H9 (cell line): ENCODE data around the gene RALGAPB. TPM values are rescaled to one million over a fixed set of nuclear protein-coding genes. Genes with fewer than 3 reads are reported as not detected.

Source experiments
- DNase-seq: peaks from one replicate; pipeline ENCODE4 v3.0.0-alpha.2; 2017
- H2AFZ ChIP-seq: one replicate; pipeline ENCODE4 v1.6.1; 2013; ENCODE audit warnings: mild to moderate bottlenecking, low read length, control low read depth, moderate library complexity
- H2AK5ac ChIP-seq: 2 replicates; pipeline ENCODE4 v1.6.1; 2013; ENCODE audit warnings: low read length, control low read depth, mixed read lengths; ENCODE audit not compliant: insufficient read length
- H2BK120ac ChIP-seq: one replicate; pipeline ENCODE4 v1.6.1; 2013; ENCODE audit warnings: low read depth, mild to moderate bottlenecking, low read length, control low read depth, inconsistent platforms; ENCODE audit not compliant: poor library complexity, severe bottlenecking
- H2BK12ac ChIP-seq: 2 replicates; pipeline ENCODE4 v1.6.1; 2013; ENCODE audit warnings: low read length, control low read depth, mixed read lengths, low read depth; ENCODE audit not compliant: insufficient read length
- H2BK15ac ChIP-seq: 2 replicates; pipeline ENCODE4 v1.6.1; 2013; ENCODE audit warnings: low read depth, low read length, control low read depth
- H2BK20ac ChIP-seq: one replicate; pipeline ENCODE4 v1.6.1; 2013; ENCODE audit warnings: low read depth, mild to moderate bottlenecking, low read length, control low read depth, inconsistent platforms; ENCODE audit not compliant: poor library complexity, severe bottlenecking
- H2BK5ac ChIP-seq: 2 replicates; pipeline ENCODE4 v1.6.1; 2013; ENCODE audit warnings: low read length, control low read depth, mixed read lengths; ENCODE audit not compliant: insufficient read length
- H3K14ac ChIP-seq: 2 replicates; pipeline ENCODE4 v1.6.1; 2013; ENCODE audit warnings: low read length, control low read depth; ENCODE audit not compliant: insufficient read depth
- H3K18ac ChIP-seq: 2 replicates; pipeline ENCODE4 v1.6.1; 2013; ENCODE audit warnings: low read depth, mild to moderate bottlenecking, mixed read lengths, low read length, control low read depth; ENCODE audit not compliant: insufficient read length
- H3K23ac ChIP-seq: 2 replicates; pipeline ENCODE4 v1.6.1; 2013; ENCODE audit warnings: low read length, control low read depth, mixed read lengths, low read depth; ENCODE audit not compliant: insufficient read length
- H3K23me2 ChIP-seq: 2 replicates; pipeline ENCODE4 v1.6.1; 2013; ENCODE audit warnings: low read depth, mild to moderate bottlenecking, mixed read lengths, low read length, control low read depth; ENCODE audit not compliant: insufficient read length, poor library complexity, severe bottlenecking
- H3K27ac ChIP-seq: 2 replicates; pipeline ENCODE4 v1.5.1; 2013; ENCODE audit warnings: low read length, control low read depth, mixed read lengths, low read depth; ENCODE audit not compliant: insufficient read length
- H3K27me3 ChIP-seq: 2 replicates; pipeline ENCODE4 v1.6.1; 2013; ENCODE audit warnings: low read length, control low read depth, inconsistent platforms; ENCODE audit not compliant: insufficient read depth
- H3K4ac ChIP-seq: 2 replicates; pipeline ENCODE4 v1.6.1; 2013; ENCODE audit warnings: low read depth, mild to moderate bottlenecking, control low read depth, inconsistent platforms, low read length, moderate library complexity
- H3K4me1 ChIP-seq: 2 replicates; pipeline ENCODE4 v1.6.1; 2013; ENCODE audit warnings: low read length, control low read depth, inconsistent platforms; ENCODE audit not compliant: insufficient read depth
- H3K4me2 ChIP-seq: 2 replicates; pipeline ENCODE4 v1.6.1; 2013; ENCODE audit warnings: low read length, control low read depth, mixed read lengths; ENCODE audit not compliant: insufficient read length, insufficient read depth
- H3K56ac ChIP-seq: 2 replicates; pipeline ENCODE4 v1.6.1; 2013; ENCODE audit warnings: low read depth, mild to moderate bottlenecking, mixed read lengths, low read length, control low read depth; ENCODE audit not compliant: insufficient read length
- H3K79me1 ChIP-seq: 2 replicates; pipeline ENCODE4 v1.6.1; 2013; ENCODE audit warnings: low read depth, mild to moderate bottlenecking, moderate library complexity, low read length, control low read depth, inconsistent platforms; ENCODE audit not compliant: insufficient read depth, poor library complexity, severe bottlenecking
- H3K79me2 ChIP-seq: 2 replicates; pipeline ENCODE4 v1.6.1; 2013; ENCODE audit warnings: low read length, control low read depth, inconsistent platforms; ENCODE audit not compliant: insufficient read depth
- H3K9ac ChIP-seq: 2 replicates; pipeline ENCODE4 v1.6.1; 2013; ENCODE audit warnings: low read length, control low read depth, mixed read lengths; ENCODE audit not compliant: insufficient read length; ENCODE audit errors: extremely low read depth
- H3K9me3 ChIP-seq: one replicate; pipeline ENCODE4 v1.6.1; 2013; ENCODE audit warnings: low read depth, low read length, inconsistent platforms; ENCODE audit not compliant: control insufficient read depth
- H3T11ph ChIP-seq: one replicate; pipeline ENCODE4 v1.6.1; 2013; ENCODE audit warnings: mild to moderate bottlenecking, low read length, control low read depth, inconsistent platforms
- H4K20me1 ChIP-seq: one replicate; pipeline ENCODE4 v1.6.1; 2013; ENCODE audit not compliant: control insufficient read depth, insufficient read length, insufficient read depth
- H4K5ac ChIP-seq: 2 replicates; pipeline ENCODE4 v1.6.1; 2013; ENCODE audit warnings: low read depth, mild to moderate bottlenecking, mixed read lengths, low read length, control low read depth; ENCODE audit not compliant: insufficient read length
- H4K8ac ChIP-seq: replicated peaks from 2 replicates; pipeline ENCODE4 v1.6.1; 2013; ENCODE audit warnings: low read length, control low read depth, mixed read lengths, low read depth; ENCODE audit not compliant: insufficient read length
- H4K91ac ChIP-seq: 2 replicates; pipeline ENCODE4 v1.6.1; 2013; ENCODE audit warnings: low read depth, mild to moderate bottlenecking, moderate library complexity, mixed read lengths, low read length, control low read depth; ENCODE audit not compliant: insufficient read length
- H3K27ac Mint-ChIP-seq, 3 experiments: 2 replicates in 2 of 3; 3 replicates in 1 of 3; pipeline ENCODE4 v1.8.0; 2020 to 2021; ENCODE audit warnings: mixed read lengths in 3 of 3, mild to moderate bottlenecking in 1 of 3, moderate library complexity in 1 of 3
- H3K27me3 Mint-ChIP-seq: 2 replicates; pipeline ENCODE4 v1.8.0; 2021; ENCODE audit warnings: low read depth, mild to moderate bottlenecking, moderate library complexity, mixed read lengths
- H3K36me3 Mint-ChIP-seq, 3 experiments: 2 replicates in 2 of 3; 3 replicates in 1 of 3; pipeline ENCODE4 v1.8.0; 2020 to 2021; ENCODE audit warnings: low read depth in 3 of 3, mixed read lengths in 3 of 3; ENCODE audit not compliant: insufficient read depth in 1 of 3
- H3K4me1 Mint-ChIP-seq, 2 experiments: 2 replicates each; pipeline ENCODE4 v1.8.0; 2020; ENCODE audit warnings: mixed read lengths in 2 of 2
- H3K4me3 Mint-ChIP-seq, 2 experiments: 2 replicates in 1 of 2; 3 replicates in 1 of 2; pipeline ENCODE4 v1.8.0; 2020 to 2021; ENCODE audit warnings: mild to moderate bottlenecking in 2 of 2, mixed read lengths in 2 of 2, moderate library complexity in 1 of 2
- H3K9me3 Mint-ChIP-seq, 2 experiments: 2 replicates in 1 of 2; 3 replicates in 1 of 2; pipeline ENCODE4 v1.8.0; 2020; ENCODE audit warnings: mild to moderate bottlenecking in 2 of 2, mixed read lengths in 2 of 2, moderate library complexity in 1 of 2
- CTCF ChIP-seq: fragments of 200-600 bp; sonication (generic); conservative IDR thresholded peaks from 3 replicates; pipeline ENCODE4 v1.8.0; 2021; ENCODE audit warnings: antibody characterized with exemption, mild to moderate bottlenecking
- WGBS: extraction: QIAGEN DNeasy Blood & Tissue Kit; methylation state at CpG from one replicate; pipeline ENCODE4 v1.1.7; 2013; ENCODE audit warnings: missing lambda C conversion rate, low lambda C conversion rate, mixed read lengths; ENCODE audit not compliant: insufficient read length; ENCODE audit errors: extremely low coverage; 5-methylcytosine and 5-hydroxymethylcytosine counted together
- total RNA-seq: library from RNA; stranded (reverse); gene quantifications from 2 replicates; pipeline ENCODE4 v1.2.1, GENCODE V29; 2021

The RALGAPB gene
- total RNA-seq, 1 experiment from 2014 or later: 28.5 TPM

GRCh38 chr20:38545771-38546170 lies 73.1 kb downstream of the RALGAPB start:
- H3K23me2 ChIP-seq: no peaks in the 10 kb centered on the region
- no CpG with 5 or more reads among the region's 2 CpGs for WGBS
- Mint-ChIP-seq H3K36me3 (peaks cover 7 to 69% (median 44%) of the 10 kb centered on the region in 3 experiments; a peak in 5 of 7 replicates), H3K27ac (no peak overlapping the region), H3K4me1 (no peaks in the 10 kb centered on the region), H3K4me3 (no peak overlapping the region), H3K9me3 (no peaks in the 10 kb centered on the region), H3K27me3 (no peaks in the 10 kb centered on the region)
- H4K5ac ChIP-seq: no peak overlapping the region
- H2AK5ac ChIP-seq: no peak overlapping the region
- no peak overlapping the region for H2BK120ac ChIP-seq
- no peak overlapping the region for H2BK12ac ChIP-seq
- no peak overlapping the region for H3T11ph ChIP-seq
- H2BK5ac ChIP-seq: no peak overlapping the region
- no peaks in the 10 kb centered on the region for H3K27me3 ChIP-seq
- no peak overlapping the region for H3K27ac ChIP-seq
- H4K8ac ChIP-seq: no peak overlapping the region
- no peak overlapping the region for H3K56ac ChIP-seq
- no peaks in the 10 kb centered on the region for H3K9me3 ChIP-seq
- no peak overlapping the region for H3K18ac ChIP-seq
- DNase-seq: no peak
- no peak overlapping the region for H2BK15ac ChIP-seq
- H3K4ac ChIP-seq: no peak overlapping the region
- no peak overlapping the region for H2BK20ac ChIP-seq
- no peaks in the 10 kb centered on the region for H3K79me2 ChIP-seq
- H2AFZ ChIP-seq: no peak overlapping the region
- TF ChIP-seq CTCF: no peak
- H3K4me2 ChIP-seq: no peak overlapping the region
- no peaks in the 10 kb centered on the region for H4K20me1 ChIP-seq
- no peaks in the 10 kb centered on the region for H3K4me1 ChIP-seq
- H3K14ac ChIP-seq: no peak overlapping the region
- H3K23ac ChIP-seq: no peak overlapping the region
- H4K91ac ChIP-seq: no peak overlapping the region
- H3K79me1 ChIP-seq: no peaks in the 10 kb centered on the region
- H3K9ac ChIP-seq: no peak overlapping the region
